A673 (cell line): ENCODE measurements around the gene ZNF664. TPM values are rescaled to one million over a fixed set of nuclear protein-coding genes. Genes with fewer than 3 reads are reported as not detected.

Source experiments
- BruUV-seq: library from RNA; stranded (reverse); fragments of 400-500 nt; replicated peaks from 2 replicates; lab custom pipeline; 2021; lab: Mats Ljungman, UMichigan
- CTCF ChIA-PET: fragments of 300-600 bp; sonication (Branson Sonifier 250); formaldehyde crosslinking; loops from one replicate; lab custom pipeline; 2022; ENCODE audit warnings: antibody characterized with exemption; lab: Charles Lee
- POLR2A ChIA-PET: fragments of 300-600 bp; sonication (Branson Sonifier 250); formaldehyde crosslinking; loops from one replicate; lab custom pipeline; 2022; ENCODE audit warnings: antibody characterized with exemption; ENCODE audit not compliant: low non-redundant PET; lab: Charles Lee
- DNase-seq: peaks from one replicate; pipeline ENCODE4 v3.0.0-alpha.2; 2015; ENCODE audit warnings: low spot score
- H3K27ac ChIP-seq: fragments of 200-600 bp; sonication (generic); 2 replicates; pipeline ENCODE4 v1.5.1; 2016; ENCODE audit warnings: mixed run types, low read depth, mild to moderate bottlenecking, mixed read lengths, antibody characterized with exemption, low read length; ENCODE audit not compliant: poor library complexity, severe bottlenecking
- H3K27me3 ChIP-seq: fragments of 200-600 bp; sonication (generic); replicated peaks from 2 replicates; pipeline ENCODE4 v1.6.1; 2017; ENCODE audit warnings: mixed run types, low read depth, mild to moderate bottlenecking, mixed read lengths, antibody characterized with exemption, low read length; ENCODE audit not compliant: insufficient read depth, poor library complexity
- H3K36me3 ChIP-seq: fragments of 200-600 bp; sonication (generic); 2 replicates; pipeline ENCODE4 v1.6.1; 2016; ENCODE audit warnings: mixed run types, mild to moderate bottlenecking, mixed read lengths, antibody characterized with exemption, low read length; ENCODE audit not compliant: insufficient read depth, poor library complexity, severe bottlenecking
- H3K4me1 ChIP-seq: fragments of 200-600 bp; sonication (generic); 2 replicates; pipeline ENCODE4 v1.6.1; 2017; ENCODE audit warnings: mixed run types, mild to moderate bottlenecking, mixed read lengths, antibody characterized with exemption, low read length; ENCODE audit not compliant: insufficient read depth, poor library complexity, severe bottlenecking
- H3K4me3 ChIP-seq: fragments of 200-600 bp; sonication (generic); 2 replicates; pipeline ENCODE4 v1.5.1; 2016; ENCODE audit warnings: low read depth, mixed run types, mild to moderate bottlenecking, mixed read lengths, low read length; ENCODE audit not compliant: poor library complexity, severe bottlenecking
- H3K9me3 ChIP-seq: fragments of 200-600 bp; sonication (generic); 2 replicates; pipeline ENCODE4 v1.6.1; 2016; ENCODE audit warnings: mixed run types, low read depth, mild to moderate bottlenecking, mixed read lengths, antibody characterized with exemption, low read length; ENCODE audit not compliant: poor library complexity, severe bottlenecking
- CTCF ChIP-seq: fragments of 300-800, 200-600 bp; sonication (generic); conservative IDR thresholded peaks from 2 replicates; pipeline ENCODE4 v1.5.1; 2017; ENCODE audit warnings: low read depth, mild to moderate bottlenecking, antibody characterized with exemption, low read length, moderate library complexity, mixed read lengths
- EZH2 ChIP-seq: fragments of 200-600 bp; sonication (generic); IDR thresholded peaks from 2 replicates; pipeline ENCODE4 v1.6.1; 2017; ENCODE audit warnings: borderline replicate concordance, low read depth, mild to moderate bottlenecking, mixed read lengths, antibody characterized with exemption, low read length; ENCODE audit not compliant: poor library complexity, severe bottlenecking
- intact Hi-C: fragments of 100-400 bp; cut with micrococcal nuclease; formaldehyde crosslinking; loops from one replicate; pipeline ENCODE4 v1.10.0; 2022; ENCODE audit not compliant: unreplicated experiment
- total RNA-seq: library from RNA; stranded (reverse); gene quantifications from 2 replicates; pipeline ENCODE4 v1.2.3, GENCODE V29; 2021

Gene ZNF664
- total RNA-seq, 1 experiment from 2014 or later: 135 TPM

DNA sequence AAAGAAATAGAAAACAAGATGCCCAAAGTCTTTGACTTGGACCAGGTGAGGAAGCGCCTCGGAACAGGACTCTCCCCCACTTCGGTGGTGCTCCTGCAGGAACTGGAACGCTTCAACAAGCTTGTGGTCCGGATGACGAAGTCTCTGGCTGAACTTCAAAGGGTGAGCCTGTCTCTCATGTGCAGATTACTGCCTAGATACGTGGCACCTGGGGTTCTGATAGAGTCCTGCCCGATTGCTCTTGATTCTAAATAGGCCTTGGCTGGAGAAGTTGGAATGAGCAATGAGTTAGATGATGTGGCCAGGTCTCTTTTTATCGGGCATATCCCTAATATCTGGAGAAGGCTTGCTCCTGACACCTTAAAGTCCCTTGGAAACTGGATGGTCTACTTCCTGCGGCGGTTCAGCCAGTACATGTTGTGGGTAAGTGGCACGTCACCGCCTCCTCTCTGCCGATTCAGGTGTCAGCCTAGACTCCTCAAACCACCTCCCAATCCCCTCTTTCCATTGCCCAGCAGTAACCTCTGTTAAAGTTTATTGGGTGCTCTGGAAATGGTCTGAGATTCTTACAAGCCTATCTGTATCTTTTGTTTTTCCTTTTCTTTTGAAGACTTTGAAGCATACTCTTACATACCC is 41.2 kb upstream of the ZNF664 start:
- H3K36me3 ChIP-seq: no peaks in the 10 kb centered on the region
- no peaks in the 10 kb centered on the region for H3K9me3 ChIP-seq
- no peak overlapping the region for H3K27ac ChIP-seq
- H3K4me1 ChIP-seq: no peaks in the 10 kb centered on the region
- H3K4me3 ChIP-seq: no peak overlapping the region
- intact Hi-C loops: no loop called here
- no peak for TF ChIP-seq CTCF
- TF ChIP-seq EZH2: no peak
- CTCF ChIA-PET: interaction anchor here (0.7 kb wide), 1 partner anchor 111 kb away, joined by 4 read pairs; no protein-coding TSS in a partner anchor
- POLR2A ChIA-PET: no interaction called here
- DNase-seq: no peak
- H3K27me3 ChIP-seq: no peaks in the 10 kb centered on the region
- BruUV-seq: no TSS peak

- ChIA-PET CTCF (no interaction called here), POLR2A (no interaction called here)
- TF ChIP-seq CTCF (no peak), EZH2 (no peak)
- no peak overlapping the region for H3K4me3 ChIP-seq
- no peaks in the 10 kb centered on the region for H3K4me1 ChIP-seq
- no peak overlapping the region for H3K27ac ChIP-seq
- intact Hi-C loops: no loop called here
- H3K36me3 ChIP-seq: no peaks in the 10 kb centered on the region
- H3K27me3 ChIP-seq: no peaks in the 10 kb centered on the region
- no TSS peak for BruUV-seq
- H3K9me3 ChIP-seq: no peaks in the 10 kb centered on the region
- DNase-seq: no peak
These were observed 39.8 kb upstream of the ZNF664 start for GRCh38 chr12:123933214-123933613.

DNA sequence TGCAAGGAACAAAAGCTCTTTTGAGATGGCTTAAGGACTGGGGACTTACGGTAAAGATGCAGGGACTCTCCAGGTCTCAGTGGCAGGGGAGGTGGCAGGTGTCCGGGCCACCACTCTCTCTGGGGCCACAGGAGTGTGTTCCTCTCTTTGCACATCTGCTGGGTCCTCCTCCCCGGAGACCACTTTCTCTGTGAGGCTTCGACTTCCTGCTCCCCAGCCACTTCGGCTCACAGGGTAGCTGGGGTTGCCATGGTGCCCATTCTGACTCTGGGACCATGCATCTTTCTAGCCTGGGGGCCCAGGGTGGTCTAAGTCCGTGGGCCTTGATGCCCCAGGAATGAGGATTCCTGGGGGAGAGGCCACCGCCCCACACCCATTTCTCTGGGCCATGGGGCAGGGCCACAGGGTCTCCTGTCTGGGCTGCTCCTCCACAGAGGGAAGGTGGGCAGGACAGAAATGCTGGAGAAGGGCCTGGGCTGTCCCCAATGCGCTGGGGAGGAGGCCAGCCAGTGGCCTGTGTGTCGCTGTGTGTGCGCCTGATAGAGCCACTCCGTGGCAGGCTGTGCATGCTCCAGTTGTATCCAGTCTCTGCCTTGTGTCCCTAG is 38.9 kb upstream of the ZNF664 start:
- intact Hi-C loops: no loop called here
- TF ChIP-seq EZH2 (no peak), CTCF (no peak)
- no TSS peak for BruUV-seq
- POLR2A ChIA-PET: no interaction called here
- Histone ChIP-seq H3K36me3 (no peaks in the 10 kb centered on the region), H3K27me3 (no peaks in the 10 kb centered on the region), H3K27ac (no peak overlapping the region), H3K4me1 (no peaks in the 10 kb centered on the region), H3K4me3 (no peak overlapping the region), H3K9me3 (no peaks in the 10 kb centered on the region)
- CTCF ChIA-PET: no interaction called here
- no peak for DNase-seq
